ENCODE results near the gene GOLPH3. TPM values are rescaled to one million over a fixed set of nuclear protein-coding genes. Genes with fewer than 3 reads are reported as not detected.
"Not testable (repeated sequence)": the region's sequence is repeated elsewhere in the genome, so short reads cannot be mapped to it uniquely, and the experiment has no call there.

The GOLPH3 gene
- total RNA-seq (10 to 100 TPM; 33.7 to 69.5 (median 40.4) TPM), polyA plus RNA-seq (10 to 100 TPM; 23.2 to 29.1 TPM)
- long read RNA-seq, donor 1, transcript GOLPH3-201 (4 exons, 2,721 nt): major isoform, 100 of 109 reads
- long read RNA-seq, donor 1, partial matches to known transcripts: 0 of 109 reads
- long read RNA-seq, donor 1, other reads (novel, unspliced or antisense): 6 of 109 reads
- long read RNA-seq, donor 2, transcript GOLPH3-201 (4 exons, 2,721 nt): major isoform, 82 of 90 reads
- long read RNA-seq, donor 2, partial matches to known transcripts: 0 of 90 reads
- long read RNA-seq, donor 2, other reads (novel, unspliced or antisense): 5 of 90 reads
- long read RNA-seq, donor 3, transcript GOLPH3-201 (4 exons, 2,721 nt): major isoform, 67 of 75 reads
- long read RNA-seq, donor 3, partial matches to known transcripts: 0 of 75 reads
- long read RNA-seq, donor 3, other reads (novel, unspliced or antisense): 5 of 75 reads

- peak in 3 of 9 donors; percentile 20 to 36 (median 26) for TF ChIP-seq CTCF (IDR thresholded peaks at IDR 0.05)
- Histone ChIP-seq H3K4me3 (peak within 1 kb of the TSS; percentile 74 to 98 (median 92)), H3K27me3 (no peaks in the 10 kb centered on the region), H3K4me1 (peaks cover 0 to 44% (median 30%) of the 10 kb centered on the region in 9 donors), H3K9me3 (no peaks in the 10 kb centered on the region), H3K27ac (peak within 1 kb of the TSS; percentile 99 to 100 (median 100)), H3K36me3 (peaks cover 0 to 27% (median 0%) of the 10 kb centered on the region in 9 donors)
- intact Hi-C loops (cut with DNase I): loop anchor here in 2 of 10 donors (5.0 kb wide), 3 partner anchors 43 to 77 kb away; no protein-coding TSS in a partner anchor
- peak; percentile 95 to 98 (median 96) for ATAC-seq
- DNase-seq: peak; percentile 95 to 96
- 0% methylated on average over 83 to 85 of the region's 85 CpGs for WGBS, 2 donors
These were observed at the start of gene GOLPH3 for GRCh38 chr5:32174011-32174870. Gene GOLPH3, minus strand, starts transcription at chr5:32174319. Its CDS starts 285 bp downstream, at chr5:32174034.

- no peak overlapping the region for H3K4me3 ChIP-seq
- intact Hi-C loops (cut with DNase I): no loop called here
- H3K27me3 ChIP-seq: no peaks in the 10 kb centered on the region
- peaks cover 0 to 26% (median 8%) of the 10 kb centered on the region in 9 donors for H3K4me1 ChIP-seq
- no peaks in the 10 kb centered on the region for H3K9me3 ChIP-seq
- H3K36me3 ChIP-seq: peaks cover 0 to 16% (median 0%) of the 10 kb centered on the region in 9 donors
- 88 to 96% methylated on average over 5 of the region's 5 CpGs for WGBS, 2 donors
- peak overlapping the region in 2 of 10 donors; percentile 10 to 68 for H3K27ac ChIP-seq
- no peak for ATAC-seq
- no peak for DNase-seq
- no peak for TF ChIP-seq CTCF (IDR thresholded peaks at IDR 0.05)
These were observed 48.8 kb upstream of the GOLPH3 start for GRCh38 chr5:32222723-32223470.

GRCh38 chr5:32217886-32218396 is 43.8 kb upstream of the GOLPH3 start:
- Histone ChIP-seq H3K4me3 (no peak overlapping the region), H3K9me3 (peaks cover 0 to 3% (median 0%) of the 10 kb centered on the region in 11 donors), H3K4me1 (peaks cover 0 to 14% (median 7%) of the 10 kb centered on the region in 9 donors), H3K27ac (peak overlapping the region in 7 of 10 donors; percentile 21 to 69 (median 31)), H3K36me3 (no peaks in the 10 kb centered on the region), H3K27me3 (no peaks in the 10 kb centered on the region)
- no peak for TF ChIP-seq CTCF (IDR thresholded peaks at IDR 0.05)
- DNase-seq (peak in 1 of 2 donors; percentile 53), ATAC-seq (peak in 7 of 8 donors; percentile 45 to 84 (median 53))
- intact Hi-C loops (cut with DNase I): loop anchor here in 1 of 10 donors (5.0 kb wide), 1 partner anchor 46 kb away; the partner anchor contains the start of gene GOLPH3
- WGBS, 2 donors: 54 to 58% methylated on average over 12 of the region's 12 CpGs

GRCh38 chr5:32214344-32214743 is 40.2 kb upstream of the GOLPH3 start:
- intact Hi-C loops (cut with DNase I); H3K27me3 ChIP-seq; DNase-seq; ATAC-seq; H3K9me3 ChIP-seq; H3K36me3 ChIP-seq; H3K27ac ChIP-seq; H3K4me3 ChIP-seq: not testable (repeated sequence)
- peaks cover 0 to 37% (median 7%) of the 10 kb centered on the region in 9 donors for H3K4me1 ChIP-seq
- WGBS, 2 donors: 94 to 95% methylated on average over 1 of the region's 1 CpG

All from heart right ventricle (tissue), 16 donors.